Hepatocyte (in vitro differentiated cells): ENCODE results near the gene CRTC2.

Experiments
- CTCF ChIP-seq: fragments of 200-600 bp; sonication (generic); IDR thresholded peaks from 2 replicates; pipeline ENCODE4 v1.5.1; 2016; ENCODE audit warnings: antibody characterized with exemption, mild to moderate bottlenecking; ENCODE audit not compliant: poor library complexity
- EZH2 ChIP-seq: fragments of 200-600 bp; sonication (generic); IDR thresholded peaks from 2 replicates; pipeline ENCODE4 v1.6.1; 2016; ENCODE audit warnings: antibody characterized with exemption, mild to moderate bottlenecking, borderline replicate concordance
- EZH2phosphoT487 ChIP-seq: fragments of 200-600 bp; sonication (generic); IDR thresholded peaks from one replicate; pipeline ENCODE4 v1.6.1; 2018; ENCODE audit warnings: antibody characterized with exemption, mild to moderate bottlenecking, low read depth, moderate library complexity; ENCODE audit not compliant: unreplicated experiment, severe bottlenecking

GRCh38 chr1:153908071-153908470, 50.3 kb downstream of the CRTC2 start:
- TF ChIP-seq CTCF (no peak), EZH2phosphoT487 (no peak), EZH2 (no peak)
